Liver (tissue), 9 donors: Measurements from ENCODE around the gene JAKMIP3. TPM values are rescaled to one million over a fixed set of nuclear protein-coding genes. Genes with fewer than 3 reads are reported as not detected.

ENCODE experiments used
- DNase-seq: peaks from one replicate; pipeline ENCODE4 v3.0.0-alpha.2; 2017; ENCODE audit warnings: low spot score
- H3K27ac ChIP-seq, 2 donors: one replicate each; pipeline ENCODE4 v1.7.0; 2013; ENCODE audit warnings: inconsistent platforms in 2 of 2, low read length in 2 of 2, control low read depth in 1 of 2, low read depth in 1 of 2, mild to moderate bottlenecking in 1 of 2
- H3K27me3 ChIP-seq, 4 donors: one replicate each; pipeline versions ENCODE4 v1.6.1 to v1.7.0; 2013; ENCODE audit warnings: low read length in 3 of 4, inconsistent platforms in 1 of 4, mild to moderate bottlenecking in 1 of 4, moderate library complexity in 1 of 4; ENCODE audit not compliant: control insufficient read depth in 4 of 4, insufficient read depth in 4 of 4
- H3K36me3 ChIP-seq, 4 donors: one replicate each; pipeline versions ENCODE4 v1.6.1 to v1.7.0; 2013; ENCODE audit warnings: low read length in 3 of 4, mild to moderate bottlenecking in 3 of 4, low read depth in 1 of 4, moderate library complexity in 1 of 4; ENCODE audit not compliant: control insufficient read depth in 4 of 4, insufficient read depth in 3 of 4
- H3K4me1 ChIP-seq, 4 donors: one replicate each; pipeline versions ENCODE4 v1.6.1 to v1.7.0; 2013; ENCODE audit warnings: low read length in 3 of 4, mild to moderate bottlenecking in 3 of 4, moderate library complexity in 1 of 4; ENCODE audit not compliant: control insufficient read depth in 4 of 4, insufficient read depth in 4 of 4
- H3K4me3 ChIP-seq, 3 donors: one replicate each; pipeline versions ENCODE4 v1.6.1 to v1.7.0; 2013; ENCODE audit warnings: low read length in 3 of 3, control low read depth in 1 of 3, low read depth in 1 of 3, mild to moderate bottlenecking in 1 of 3
- H3K9ac ChIP-seq, 2 donors: one replicate each; pipeline ENCODE4 v1.7.0; 2013; ENCODE audit warnings: low read length in 2 of 2, mild to moderate bottlenecking in 2 of 2, moderate library complexity in 2 of 2, control low read depth in 1 of 2, low read depth in 1 of 2
- H3K9me3 ChIP-seq, 4 donors: one replicate each; pipeline versions ENCODE4 v1.6.1 to v1.7.0; 2013; ENCODE audit warnings: low read length in 3 of 4; ENCODE audit not compliant: control insufficient read depth in 4 of 4
- ATF3 ChIP-seq: IDR thresholded peaks from 2 replicates; pipeline ENCODE4 v1.6.1; 2016; ENCODE audit warnings: antibody characterized with exemption
- CTCF ChIP-seq: fragments of 150-350 bp; IDR thresholded peaks from 2 replicates; pipeline ENCODE4 v1.5.1; 2017; ENCODE audit warnings: improper control_type of control experiment, low read depth, low read length; ENCODE audit not compliant: missing input control
- EGR1 ChIP-seq, 2 donors: IDR thresholded peaks; 2 replicates each; pipeline ENCODE4 v1.6.1; 2016 to 2018; ENCODE audit warnings: antibody characterized with exemption in 2 of 2, low read depth in 2 of 2
- FOXA1 ChIP-seq: IDR thresholded peaks from 2 replicates; pipeline ENCODE4 v1.6.1; 2016; ENCODE audit warnings: antibody characterized with exemption
- FOXA2 ChIP-seq: IDR thresholded peaks from 2 replicates; pipeline ENCODE4 v1.6.1; 2016; ENCODE audit warnings: antibody characterized with exemption
- GABPA ChIP-seq, 2 donors: IDR thresholded peaks in 1 of 2; conservative IDR thresholded peaks in 1 of 2; 2 replicates each; pipeline ENCODE4 v1.6.1; 2016; ENCODE audit warnings: antibody characterized with exemption in 2 of 2, mild to moderate bottlenecking in 1 of 2, moderate library complexity in 1 of 2
- HNF4A ChIP-seq, 2 donors: conservative IDR thresholded peaks; 2 replicates each; pipeline ENCODE4 v1.6.1; 2016; ENCODE audit warnings: antibody characterized with exemption in 2 of 2, mild to moderate bottlenecking in 2 of 2
- HNF4G ChIP-seq: IDR thresholded peaks from 2 replicates; pipeline ENCODE4 v1.6.1; 2016; ENCODE audit warnings: antibody characterized with exemption
- JUND ChIP-seq, 2 donors: IDR thresholded peaks; 2 replicates each; pipeline ENCODE4 v1.6.1; 2016; ENCODE audit warnings: antibody characterized with exemption in 2 of 2
- NR2F2 ChIP-seq: IDR thresholded peaks from 2 replicates; pipeline ENCODE4 v1.6.1; 2016; ENCODE audit warnings: antibody characterized with exemption
- RAD21 ChIP-seq, 2 donors: IDR thresholded peaks; 2 replicates each; pipeline ENCODE4 v1.6.1; 2016; ENCODE audit warnings: antibody characterized with exemption in 2 of 2, mild to moderate bottlenecking in 2 of 2
- RXRA ChIP-seq, 2 donors: IDR thresholded peaks; 2 replicates each; pipeline ENCODE4 v1.6.1; 2017 to 2018; ENCODE audit warnings: antibody characterized with exemption in 2 of 2, mild to moderate bottlenecking in 1 of 2
- SP1 ChIP-seq: IDR thresholded peaks from 2 replicates; pipeline ENCODE4 v1.6.1; 2018; ENCODE audit warnings: antibody characterized with exemption, mild to moderate bottlenecking
- TAF1 ChIP-seq: conservative IDR thresholded peaks from 2 replicates; pipeline ENCODE4 v1.6.1; 2016; ENCODE audit warnings: antibody characterized with exemption, mild to moderate bottlenecking
- YY1 ChIP-seq: IDR thresholded peaks from 2 replicates; pipeline ENCODE4 v1.6.1; 2016; ENCODE audit warnings: antibody characterized with exemption, mild to moderate bottlenecking
- WGBS: extraction: QIAGEN DNeasy Blood & Tissue Kit; methylation state at CpG from one replicate; pipeline ENCODE4 v1.1.7; 2013; 5-methylcytosine and 5-hydroxymethylcytosine counted together
- polyA plus RNA-seq, 2 donors: library from polyadenylated mRNA; stranded (reverse) in 1 of 2; unstranded in 1 of 2; fragments of 200-250 nt in 1 of 2; fragments of >200 nt in 1 of 2; fragmentation: Nextera tagmentation in 1 of 2; extraction: Ambion mirVana in 1 of 2; gene quantifications; one replicate each; pipeline versions ENCODE4 v1.2.1 to v1.2.3, GENCODE V29; 2013 to 2015
- total RNA-seq, 2 donors: library from RNA; depleted of rRNA; stranded (reverse); fragments of >200 nt; gene quantifications; one replicate each; pipeline ENCODE4 v1.2.3, GENCODE V29; 2014
- TF ChIP-seq, protein P1 (sequence below): IDR thresholded peaks from 2 replicates; pipeline ENCODE4 v1.6.1; 2016; ENCODE audit warnings: antibody characterized with exemption
- donor health status: healthy.
- donor health status: healthy.
- donor health status: healthy.
- donor health status: healthy.
- donor health status: healthy.

Gene JAKMIP3
- total RNA-seq (under 1 TPM; 0.09 to 0.17 TPM), polyA plus RNA-seq (under 1 TPM in 1 of 2 donors, not detected in 1; 0.08 TPM)

DNA sequence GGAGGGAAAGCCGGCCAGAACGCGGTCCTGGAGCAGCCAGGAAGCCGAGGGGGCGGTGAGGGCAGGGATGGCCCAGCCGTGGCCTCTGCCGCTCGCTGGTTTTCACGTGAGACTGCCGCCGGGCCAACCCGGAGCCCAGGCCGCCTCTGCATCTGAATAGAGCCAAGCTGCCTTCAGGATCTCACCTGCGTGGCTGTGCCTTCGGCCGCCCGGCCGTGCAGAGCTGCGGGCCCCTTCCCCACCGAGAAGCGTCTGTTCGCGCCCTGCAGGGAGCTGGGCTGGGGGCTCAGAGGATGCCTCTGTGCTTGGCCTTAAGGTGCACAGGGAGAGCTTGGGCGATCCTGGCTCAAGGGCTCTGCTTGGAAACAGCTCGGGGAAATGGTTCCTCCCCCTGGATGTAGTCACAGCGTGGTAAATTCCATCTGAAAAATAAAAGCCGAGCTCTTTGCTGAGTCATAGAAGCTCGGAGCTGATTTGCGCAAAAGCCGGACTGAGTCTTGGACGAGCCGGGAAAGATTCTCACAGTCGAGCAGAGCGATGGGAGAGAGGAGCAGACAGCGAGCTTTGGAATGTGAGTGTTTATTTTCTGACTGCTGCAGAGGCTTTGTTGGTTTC is at the start of gene JAKMIP3:
TSS of gene JAKMIP3 (plus strand) at position 456 of the 615 bp plus-strand sequence. CDS start 38,863 bp downstream, outside the sequence.
- 4% methylated on average over 35 of the region's 35 CpGs for WGBS
- no peaks in the 10 kb centered on the region for H3K9me3 ChIP-seq
- TF ChIP-seq, protein P1, sequence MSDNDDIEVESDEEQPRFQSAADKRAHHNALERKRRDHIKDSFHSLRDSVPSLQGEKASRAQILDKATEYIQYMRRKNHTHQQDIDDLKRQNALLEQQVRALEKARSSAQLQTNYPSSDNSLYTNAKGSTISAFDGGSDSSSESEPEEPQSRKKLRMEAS, result no peak
- TF ChIP-seq GABPA (IDR thresholded peaks at IDR 0.05 in 1 of 2, conservative IDR thresholded peaks at IDR 0.05 in 1 of 2) (no peak), CTCF (no peak), YY1 (peak; percentile 36), JUND (IDR thresholded peaks at IDR 0.05) (peak in 1 of 2 donors; percentile 25), HNF4G (no peak), RAD21 (IDR thresholded peaks at IDR 0.05) (no peak), SP1 (peak; percentile 23), EGR1 (IDR thresholded peaks at IDR 0.05; ENCODE audit: low read depth in 2 of 2) (no peak)
- no peak for DNase-seq
- no peak within 1 kb of the TSS for H3K27ac ChIP-seq
- H3K27me3 ChIP-seq, result no peaks in the 10 kb centered on the region
- H3K4me3 ChIP-seq, result peak within 1 kb of the TSS; percentile 39 to 78 (median 58)
- peaks cover 0 to 10% (median 8%) of the 10 kb centered on the region in 4 donors for H3K4me1 ChIP-seq
- H3K9ac ChIP-seq, result peak within 1 kb of the TSS in 1 of 2 donors; percentile 28
- H3K36me3 ChIP-seq, result no peaks in the 10 kb centered on the region

GRCh38 chr10:132016514-132016913 is 49.2 kb upstream of the JAKMIP3 start:
- H3K4me1 ChIP-seq, result no peaks in the 10 kb centered on the region
- WGBS, result 84% methylated on average over 6 of the region's 6 CpGs
- H3K27ac ChIP-seq, result no peak overlapping the region
- no peak overlapping the region for H3K9ac ChIP-seq
- H3K9me3 ChIP-seq, result no peaks in the 10 kb centered on the region
- H3K4me3 ChIP-seq, result no peak overlapping the region
- no peaks in the 10 kb centered on the region for H3K36me3 ChIP-seq
- TF ChIP-seq CTCF, result no peak
- no peak for TF ChIP-seq HNF4A (conservative IDR thresholded peaks at IDR 0.05)
- no peak for TF ChIP-seq HNF4G
- no peak for TF ChIP-seq GABPA (IDR thresholded peaks at IDR 0.05 in 1 of 2, conservative IDR thresholded peaks at IDR 0.05 in 1 of 2)
- DNase-seq, result no peak
- H3K27me3 ChIP-seq, result no peaks in the 10 kb centered on the region

DNA sequence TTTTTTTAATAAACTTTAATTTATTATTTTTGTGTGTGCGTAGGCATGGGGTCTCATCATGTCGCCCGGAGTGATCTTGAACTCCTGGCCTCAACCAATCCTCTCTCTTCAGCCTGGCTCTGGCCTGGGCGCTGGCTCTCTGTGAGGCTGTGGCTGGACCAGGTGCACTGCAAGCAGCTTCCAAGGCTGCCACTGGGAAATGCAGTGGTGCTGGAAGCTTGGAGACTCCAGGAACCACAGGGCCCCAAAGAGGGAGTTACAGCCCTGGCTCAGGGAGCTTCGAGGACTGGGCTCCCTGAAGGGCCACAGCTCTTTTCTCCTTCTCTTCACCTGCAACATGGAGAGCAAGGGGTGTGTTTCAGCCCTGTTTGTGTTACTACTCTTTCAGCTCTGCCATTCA is 47.3 kb upstream of the JAKMIP3 start:
- Histone ChIP-seq H3K36me3 (no peaks in the 10 kb centered on the region), H3K4me3 (no peak overlapping the region), H3K9me3 (no peaks in the 10 kb centered on the region), H3K9ac (no peak overlapping the region), H3K27me3 (no peaks in the 10 kb centered on the region), H3K27ac (no peak overlapping the region), H3K4me1 (peaks cover 0 to 6% (median 4%) of the 10 kb centered on the region in 4 donors)
- TF ChIP-seq, protein P1, result no peak
- TF ChIP-seq RAD21 (IDR thresholded peaks at IDR 0.05) (no peak), NR2F2 (no peak), JUND (IDR thresholded peaks at IDR 0.05) (no peak), FOXA2 (no peak), TAF1 (no peak), YY1 (no peak), GABPA (IDR thresholded peaks at IDR 0.05 in 1 of 2, conservative IDR thresholded peaks at IDR 0.05 in 1 of 2) (no peak), ATF3 (no peak), FOXA1 (no peak), RXRA (IDR thresholded peaks at IDR 0.05) (no peak), SP1 (no peak), EGR1 (IDR thresholded peaks at IDR 0.05; ENCODE audit: low read depth in 2 of 2) (no peak), CTCF (no peak)
- no peak for DNase-seq
- 73% methylated on average over 5 of the region's 5 CpGs for WGBS
